IMR-90 (cell line): ENCODE results near the gene RNU2-63P. TPM values are rescaled to one million over a fixed set of nuclear protein-coding genes. Genes with fewer than 3 reads are reported as not detected.

Source experiments
- ATAC-seq: fragments of 200-7000 bp; cut with Tn5 transposase; 2 replicates; pipeline ENCODE4 v1.9.1; 2020; ENCODE audit warnings: low read depth, mild to moderate bottlenecking, moderate library complexity
- BruUV-seq: library from RNA; stranded (reverse); fragments of 400-500 nt; replicated peaks from 2 replicates; lab custom pipeline; 2021; lab: Mats Ljungman, UMichigan
- CTCF ChIA-PET: fragments of 300-600 bp; formaldehyde crosslinking; extraction: SDS; loops from one replicate; lab custom pipeline; 2021; ENCODE audit warnings: antibody characterized with exemption; lab: Yijun Ruan, JAX
- POLR2A ChIA-PET: fragments of 300-600 bp; sonication (Branson Sonifier 250); formaldehyde crosslinking; loops from one replicate; lab custom pipeline; 2022; ENCODE audit warnings: antibody characterized with exemption; ENCODE audit not compliant: unreplicated experiment; lab: Charles Lee
- DNase-seq: peaks from one replicate; pipeline ENCODE4 v3.0.0; 2013
- H2AFZ ChIP-seq: replicated peaks from 2 replicates; pipeline ENCODE3; 2013; ENCODE audit warnings: low read length, mild to moderate bottlenecking; ENCODE audit not compliant: poor library complexity
- H2AK5ac ChIP-seq: 2 replicates; pipeline ENCODE4 v1.6.1; 2013; ENCODE audit warnings: low read depth, low read length, inconsistent platforms
- H2AK9ac ChIP-seq: replicated peaks from 2 replicates; pipeline ENCODE3; 2013; ENCODE audit warnings: mild to moderate bottlenecking, low read depth, low read length, moderate library complexity; ENCODE audit not compliant: poor library complexity
- H2BK120ac ChIP-seq: 2 replicates; pipeline ENCODE4 v1.6.1; 2013; ENCODE audit warnings: low read depth, low read length, inconsistent platforms
- H2BK15ac ChIP-seq: 3 replicates; pipeline ENCODE4 v1.6.1; 2013; ENCODE audit warnings: low read depth, low read length, inconsistent platforms
- H2BK20ac ChIP-seq: 2 replicates; pipeline ENCODE4 v1.6.1; 2013; ENCODE audit warnings: low read depth, mild to moderate bottlenecking, inconsistent platforms, low read length, moderate library complexity
- H2BK5ac ChIP-seq: 2 replicates; pipeline ENCODE4 v1.6.1; 2013; ENCODE audit warnings: mild to moderate bottlenecking, low read depth, low read length, inconsistent platforms; ENCODE audit not compliant: poor library complexity, severe bottlenecking
- H3K14ac ChIP-seq: replicated peaks from 2 replicates; pipeline ENCODE4 v1.6.1; 2013; ENCODE audit warnings: low read depth, low read length, inconsistent platforms
- H3K18ac ChIP-seq: 2 replicates; pipeline ENCODE4 v1.6.1; 2013; ENCODE audit warnings: low read depth, low read length, control low read depth
- H3K23ac ChIP-seq: 2 replicates; pipeline ENCODE4 v1.6.1; 2013; ENCODE audit warnings: low read depth, low read length, inconsistent platforms
- H3K27ac ChIP-seq: 2 replicates; pipeline ENCODE4 v1.5.1; 2013; ENCODE audit warnings: mild to moderate bottlenecking, control low read depth, low read length; ENCODE audit not compliant: insufficient read depth
- H3K27me3 ChIP-seq: 2 replicates; pipeline ENCODE4 v1.6.1; 2013; ENCODE audit warnings: low read length; ENCODE audit not compliant: control insufficient read depth, insufficient read depth
- H3K36me3 ChIP-seq: 2 replicates; pipeline ENCODE4 v1.6.1; 2013; ENCODE audit warnings: low read length, mixed read lengths; ENCODE audit not compliant: control insufficient read depth, insufficient read depth
- H3K4ac ChIP-seq: 2 replicates; pipeline ENCODE4 v1.6.1; 2013; ENCODE audit warnings: low read depth, low read length, inconsistent platforms
- H3K4me1 ChIP-seq: 2 replicates; pipeline ENCODE4 v1.6.1; 2013; ENCODE audit warnings: low read length, mixed read lengths; ENCODE audit not compliant: control insufficient read depth, insufficient read depth
- H3K4me2 ChIP-seq: 2 replicates; pipeline ENCODE4 v1.6.1; 2013; ENCODE audit warnings: low read depth, mild to moderate bottlenecking, control low read depth, low read length, moderate library complexity
- H3K4me3 ChIP-seq: 2 replicates; pipeline ENCODE4 v1.5.1; 2013; ENCODE audit warnings: low read depth, mild to moderate bottlenecking, control low read depth, low read length, moderate library complexity; ENCODE audit not compliant: insufficient read depth
- H3K56ac ChIP-seq: 2 replicates; pipeline ENCODE4 v1.6.1; 2013; ENCODE audit warnings: low read length, inconsistent platforms; ENCODE audit not compliant: insufficient read depth; ENCODE audit errors: extremely low read depth
- H3K79me1 ChIP-seq, 2 experiments: 2 replicates each; pipeline ENCODE4 v1.6.1; 2013; ENCODE audit warnings: low read length in 2 of 2, inconsistent platforms in 1 of 2, low read depth in 1 of 2
- H3K9ac ChIP-seq: 2 replicates; pipeline ENCODE4 v1.6.1; 2013; ENCODE audit warnings: low read depth, low read length, control low read depth
- H3K9me1 ChIP-seq: 2 replicates; pipeline ENCODE4 v1.6.1; 2013; ENCODE audit warnings: low read length, inconsistent platforms; ENCODE audit not compliant: insufficient read depth
- H3K9me3 ChIP-seq: 2 replicates; pipeline ENCODE4 v1.6.1; 2013; ENCODE audit warnings: low read length; ENCODE audit not compliant: control insufficient read depth, insufficient read depth
- H4K20me1 ChIP-seq: 2 replicates; pipeline ENCODE4 v1.6.1; 2013; ENCODE audit warnings: low read length, inconsistent platforms; ENCODE audit not compliant: insufficient read depth
- H4K5ac ChIP-seq: 2 replicates; pipeline ENCODE4 v1.6.1; 2013; ENCODE audit warnings: mild to moderate bottlenecking, low read depth, low read length, control low read depth
- H4K8ac ChIP-seq, 2 experiments: 2 replicates each; pipeline ENCODE4 v1.6.1; 2013; ENCODE audit warnings: low read depth in 2 of 2, low read length in 2 of 2, control low read depth in 1 of 2, inconsistent platforms in 1 of 2
- H4K91ac ChIP-seq: 2 replicates; pipeline ENCODE4 v1.6.1; 2013; ENCODE audit warnings: low read depth, low read length, inconsistent platforms; ENCODE audit not compliant: insufficient read depth
- RAD21 ChIP-seq: IDR thresholded peaks from 2 replicates; pipeline ENCODE4 v1.6.1; 2012; ENCODE audit warnings: low read length, improper control_type of control experiment
- RFX5 ChIP-seq: IDR thresholded peaks from 2 replicates; pipeline ENCODE4 v1.8.0; 2012; ENCODE audit warnings: low read depth, mild to moderate bottlenecking, low read length, moderate library complexity
- WGBS, 2 experiments: methylation state at CpG; one replicate each; pipeline versions ENCODE4 v1.1.5 to v1.1.7; 2013; ENCODE audit warnings: missing lambda C conversion rate in 2 of 2; ENCODE audit not compliant: insufficient read length in 1 of 2; ENCODE audit errors: extremely low coverage in 2 of 2; 5-methylcytosine and 5-hydroxymethylcytosine counted together
- dilution Hi-C: fragments of 300-500 bp; cut with HindIII; formaldehyde crosslinking; loops from one replicate; pipeline ENCODE4 v1.14.3; 2018; ENCODE audit warnings: low sequenced_read_pairs; ENCODE audit not compliant: unreplicated experiment
- in situ Hi-C: fragments of 300-500 bp; cut with MboI; formaldehyde crosslinking; loops from 3 replicates; pipeline ENCODE4 v1.14.3; 2019; ENCODE audit warnings: low sequenced_read_pairs, inconsistent platforms, mixed read lengths
- intact Hi-C: fragments of 100-400 bp; cut with micrococcal nuclease; formaldehyde crosslinking; loops from 2 replicates; pipeline ENCODE4 v1.10.0; 2022
- polyA plus RNA-seq, 3 experiments: library from polyadenylated mRNA; depleted of rRNA; stranded (reverse); fragments of >200 nt; gene quantifications; 2 replicates each; pipeline ENCODE4 v1.2.3, GENCODE V29; 2012; ENCODE audit warnings: low replicate concordance in 1 of 3
- total RNA-seq: library from RNA; depleted of rRNA; stranded (reverse); fragments of >200 nt; gene quantifications from 2 replicates; pipeline ENCODE4 v1.2.3, GENCODE V29; 2012
- TF ChIP-seq, protein P1 (sequence below): fragments of 150-350 bp; IDR thresholded peaks from 2 replicates; pipeline ENCODE4 v1.6.1; 2017; ENCODE audit warnings: mild to moderate bottlenecking, antibody characterized with exemption, low read length, low read depth

The RNU2-63P gene
- total and polyA plus RNA-seq, 2 of the 4 experiments (the other 2 are of a cell fraction) = under 0.01 TPM; not detected in 1

DNA sequence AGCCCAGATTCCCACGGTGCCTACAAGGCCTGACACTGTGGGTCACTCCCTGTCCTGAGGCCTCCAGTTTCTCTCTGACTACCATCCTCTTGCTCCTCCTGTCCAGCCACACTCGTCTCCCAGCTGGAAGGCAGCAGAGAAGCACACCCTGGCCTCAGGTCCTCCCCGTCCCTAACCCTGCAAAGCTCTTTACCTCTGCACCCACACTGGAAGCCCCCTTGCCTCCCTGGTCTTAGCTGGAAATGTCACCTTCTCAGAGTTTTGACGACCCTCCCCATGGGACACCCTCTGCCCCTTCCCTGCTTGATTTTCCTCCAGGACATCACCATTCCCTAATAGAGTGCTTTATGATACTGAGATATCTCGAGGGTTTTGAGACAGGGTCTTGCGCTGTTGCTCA lies 10.6 kb downstream of the RNU2-63P start:
- intact Hi-C loops = no loop called here
- no peak overlapping the region for H2AK9ac ChIP-seq
- H3K36me3 ChIP-seq = no peaks in the 10 kb centered on the region
- no peak overlapping the region for H3K4me2 ChIP-seq
- dilution Hi-C loops = no loop called here
- no peak overlapping the region for H3K4me3 ChIP-seq
- no peak overlapping the region for H2AK5ac ChIP-seq
- no peak overlapping the region for H3K14ac ChIP-seq
- no peaks in the 10 kb centered on the region for H4K20me1 ChIP-seq
- H3K18ac ChIP-seq = no peak overlapping the region
- no peak overlapping the region for H3K9ac ChIP-seq
- no peaks in the 10 kb centered on the region; the same call in 1 of the 2 replicates for H3K4me1 ChIP-seq
- no peak overlapping the region for H2AFZ ChIP-seq
- H2BK15ac ChIP-seq = no peak overlapping the region
- no peak overlapping the region for H2BK5ac ChIP-seq
- H3K56ac ChIP-seq = no peak overlapping the region
- no peak overlapping the region for H2BK120ac ChIP-seq
- POLR2A ChIA-PET = no interaction called here
- H3K23ac ChIP-seq = no peak overlapping the region
- ATAC-seq (no peak), DNase-seq (no peak)
- CTCF ChIA-PET = no interaction called here
- H3K27ac ChIP-seq = no peak overlapping the region
- H3K27me3 ChIP-seq = no peaks in the 10 kb centered on the region; the same call in none of the 2 replicates
- BruUV-seq = no TSS peak
- no peak overlapping the region for H2BK20ac ChIP-seq
- H3K4ac ChIP-seq = no peak overlapping the region
- H4K8ac ChIP-seq = no peak overlapping the region
- no peaks in the 10 kb centered on the region for H3K79me1 ChIP-seq
- TF ChIP-seq RAD21 (no peak), RFX5 (no peak)
- TF ChIP-seq, protein P1, sequence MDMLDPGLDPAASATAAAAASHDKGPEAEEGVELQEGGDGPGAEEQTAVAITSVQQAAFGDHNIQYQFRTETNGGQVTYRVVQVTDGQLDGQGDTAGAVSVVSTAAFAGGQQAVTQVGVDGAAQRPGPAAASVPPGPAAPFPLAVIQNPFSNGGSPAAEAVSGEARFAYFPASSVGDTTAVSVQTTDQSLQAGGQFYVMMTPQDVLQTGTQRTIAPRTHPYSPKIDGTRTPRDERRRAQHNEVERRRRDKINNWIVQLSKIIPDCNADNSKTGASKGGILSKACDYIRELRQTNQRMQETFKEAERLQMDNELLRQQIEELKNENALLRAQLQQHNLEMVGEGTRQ = no peak
- no peak overlapping the region for H4K91ac ChIP-seq
- 80% methylated on average over 1 of the region's 6 CpGs; no CpG with 5 or more reads in 1 of the 2 experiments for WGBS, 2 experiments
- in situ Hi-C loops = loop anchor here (25.0 kb wide), 1 partner anchor 793 kb away; no protein-coding TSS in a partner anchor
- H3K9me3 ChIP-seq = no peaks in the 10 kb centered on the region
- H3K9me1 ChIP-seq = no peaks in the 10 kb centered on the region
- H4K5ac ChIP-seq = no peak overlapping the region
